HG02973 (cell line): ENCODE data around the gene PEX7.
"Not testable (repeated sequence)": the region's sequence is repeated elsewhere in the genome, so short reads cannot be mapped to it uniquely, and the experiment has no call there.

Source experiments
- ATAC-seq: cut with Tn5 transposase; IDR thresholded peaks from one replicate; pipeline ENCODE4 v1.9.1; 2021; ENCODE audit warnings: moderate library complexity; ENCODE audit not compliant: unreplicated experiment

Gene PEX7

GRCh38 chr6:136895901-136896300 lies 73.5 kb downstream of the PEX7 start:
- no peak for ATAC-seq

DNA sequence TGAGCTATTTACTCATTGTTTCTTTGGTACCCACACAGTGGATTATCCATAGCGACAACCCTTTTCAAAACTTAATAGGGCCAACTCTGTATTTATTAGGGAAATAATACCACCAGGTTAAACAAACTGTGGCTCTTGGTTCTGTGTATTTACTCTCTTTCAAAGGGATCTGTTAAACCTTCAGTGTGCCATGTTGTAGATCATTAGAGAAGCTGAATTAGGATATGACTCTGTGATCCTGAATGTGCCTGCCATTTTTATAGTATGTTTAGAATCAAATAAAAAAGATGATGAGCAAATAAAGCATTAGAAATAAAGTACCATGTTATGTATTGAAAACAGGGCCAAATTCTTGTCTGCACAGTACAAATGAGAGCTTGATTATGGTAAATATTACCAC lies 74.7 kb downstream of the PEX7 start:
- no peak for ATAC-seq

DNA sequence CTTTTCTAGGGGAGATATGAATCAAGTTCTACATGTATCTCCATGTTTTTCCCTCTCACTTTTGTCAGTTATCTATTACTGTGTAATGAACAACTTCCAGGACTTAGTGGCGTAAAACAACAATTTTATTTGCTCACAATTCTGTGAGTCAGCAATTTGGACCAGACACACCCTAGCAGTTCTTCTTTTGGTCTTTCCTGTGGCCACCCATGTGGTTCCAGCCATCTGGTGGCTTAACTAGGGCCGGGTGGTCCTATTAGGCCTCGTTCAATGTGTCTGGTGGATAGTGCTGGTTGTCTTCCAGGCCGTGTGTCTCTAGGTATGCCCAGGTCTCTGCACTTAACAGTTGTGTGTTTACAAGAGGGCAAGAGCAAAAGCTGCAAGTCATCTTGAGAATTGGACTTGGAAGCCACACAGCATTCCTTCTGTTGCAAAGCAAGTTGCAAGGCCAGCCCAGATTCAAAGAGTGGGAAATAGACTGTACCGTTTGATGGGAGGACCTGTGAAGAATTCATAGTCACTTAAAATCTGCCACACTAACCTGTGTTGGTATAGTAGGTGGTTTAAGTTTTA lies 78.9 kb downstream of the PEX7 start:
- ATAC-seq = no peak

DNA sequence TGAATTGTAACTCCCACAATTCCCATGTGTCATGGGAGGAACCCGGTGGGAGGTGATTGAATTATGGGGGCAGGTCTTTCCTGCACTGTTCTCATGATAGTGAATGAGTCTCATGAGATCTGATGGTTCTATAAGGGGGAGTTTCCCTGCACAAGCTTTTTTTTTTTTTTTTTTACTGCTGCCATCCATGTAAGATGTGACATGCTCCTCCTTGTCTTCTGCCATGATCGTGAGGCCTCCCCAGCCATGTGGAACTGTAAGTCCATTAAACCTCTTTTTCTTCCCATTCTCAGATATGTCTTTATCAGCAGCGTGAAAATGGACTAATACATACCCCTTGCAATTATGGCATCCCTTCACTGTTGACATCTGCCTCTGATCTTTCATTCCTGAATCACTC lies 82.1 kb downstream of the PEX7 start:
- ATAC-seq = not testable (repeated sequence)

- no peak for ATAC-seq
Measured at GRCh38 chr6:136914947-136915346, 92.6 kb downstream of the PEX7 start.

DNA sequence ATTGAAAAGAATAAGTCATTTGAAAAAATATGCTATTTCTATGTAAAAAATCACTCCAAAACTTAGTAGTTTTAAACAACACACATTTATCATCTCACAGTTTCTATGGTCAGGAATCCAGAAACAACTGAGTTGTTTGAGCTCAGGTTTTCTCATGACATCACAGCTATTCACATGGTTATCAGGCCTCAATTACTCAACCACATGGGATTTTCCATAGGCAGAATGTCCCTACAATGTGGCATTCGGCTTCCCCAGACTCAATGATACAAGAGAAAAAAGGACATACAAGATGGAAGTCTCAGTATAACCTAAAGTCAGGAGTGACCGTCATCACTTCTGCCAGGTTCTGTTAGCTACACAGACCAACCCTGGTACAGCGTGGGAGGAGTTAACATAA lies 96.3 kb downstream of the PEX7 start:
- ATAC-seq = no peak

GRCh38 chr6:136920216-136920615 lies 97.8 kb downstream of the PEX7 start:
- no peak for ATAC-seq

DNA sequence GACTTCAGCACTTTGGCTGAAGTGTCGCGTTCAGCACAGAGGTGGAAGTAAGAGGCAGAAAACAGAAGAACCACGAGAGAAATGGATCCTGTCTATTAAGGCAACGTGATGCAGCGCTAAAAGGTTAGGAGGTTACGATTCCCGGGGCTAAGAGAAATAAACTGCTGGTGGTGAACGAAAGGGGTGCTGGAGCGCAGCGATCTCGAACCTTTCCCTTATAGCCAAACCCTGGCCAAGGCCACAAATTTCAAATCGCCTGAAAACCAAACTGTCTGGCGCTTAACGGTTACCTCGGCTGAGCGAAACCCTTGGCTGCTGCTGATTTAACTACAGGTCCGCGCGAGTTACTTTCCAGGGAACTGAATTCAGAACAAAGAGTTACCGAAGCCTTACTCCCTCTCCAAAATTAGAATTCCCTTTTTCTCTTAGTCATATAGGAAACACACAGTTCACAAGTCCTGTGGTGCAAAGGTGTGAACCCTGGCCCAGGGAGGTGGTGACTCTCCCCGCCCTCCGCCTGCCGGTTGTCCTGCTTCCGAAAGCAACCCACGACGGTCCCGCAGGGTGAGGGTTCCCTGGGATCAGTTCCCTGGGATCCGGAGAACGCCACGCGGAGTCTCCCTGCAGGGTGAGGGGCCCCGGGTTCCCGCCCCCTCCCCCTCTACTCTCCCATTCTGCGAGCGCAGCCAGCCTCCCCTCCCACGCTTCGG lies 98.4 kb downstream of the PEX7 start:
- ATAC-seq = no peak

DNA sequence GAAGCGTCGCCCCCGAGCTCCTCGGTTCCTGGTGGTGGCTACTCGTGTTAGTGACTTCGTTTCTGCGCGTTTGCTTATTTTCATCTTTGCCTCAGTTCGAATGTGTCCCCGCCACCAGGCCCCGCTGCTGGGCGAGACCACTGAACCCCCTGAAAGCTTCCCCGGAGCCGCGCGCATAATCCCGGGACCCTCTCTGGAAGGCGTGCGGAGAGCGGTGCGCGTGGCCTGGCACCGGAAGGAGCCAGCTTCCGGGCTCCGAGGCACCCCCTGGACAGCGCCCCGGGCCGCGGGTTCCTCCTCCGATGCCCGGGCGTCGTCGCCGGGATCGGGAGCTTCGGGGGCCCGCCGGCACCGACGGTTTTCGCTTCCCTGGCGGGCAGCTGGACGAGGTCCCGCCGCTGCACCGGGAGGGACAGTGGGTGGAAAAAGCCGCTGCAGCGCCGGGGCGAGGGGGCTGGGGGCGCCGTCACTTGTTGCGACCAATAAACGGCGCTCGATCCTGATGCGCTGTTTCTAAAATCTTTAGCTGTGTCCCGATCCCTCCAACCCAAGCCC lies 99.1 kb downstream of the PEX7 start:
- ATAC-seq = no peak

- no peak for ATAC-seq
Measured at GRCh38 chr6:136921936-136922684, 99.7 kb downstream of the PEX7 start, which contains the start of gene SLC35D3. Gene SLC35D3, plus strand, starts transcription at chr6:136922301. Its CDS starts 128 bp downstream, at chr6:136922429.

DNA sequence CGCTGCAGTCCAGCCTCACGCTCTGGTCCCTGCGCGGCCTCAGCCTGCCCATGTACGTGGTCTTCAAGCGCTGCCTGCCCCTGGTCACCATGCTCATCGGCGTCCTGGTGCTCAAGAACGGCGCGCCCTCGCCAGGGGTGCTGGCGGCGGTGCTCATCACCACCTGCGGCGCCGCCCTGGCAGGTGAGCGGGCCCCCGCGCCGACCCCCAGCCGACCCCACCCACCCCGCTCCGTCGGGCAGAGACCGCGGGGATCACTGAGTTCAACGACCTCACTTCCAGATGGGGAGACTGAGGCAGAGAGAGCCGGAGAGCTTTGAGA lies 100.3 kb downstream of the PEX7 start:
- ATAC-seq = no peak

DNA sequence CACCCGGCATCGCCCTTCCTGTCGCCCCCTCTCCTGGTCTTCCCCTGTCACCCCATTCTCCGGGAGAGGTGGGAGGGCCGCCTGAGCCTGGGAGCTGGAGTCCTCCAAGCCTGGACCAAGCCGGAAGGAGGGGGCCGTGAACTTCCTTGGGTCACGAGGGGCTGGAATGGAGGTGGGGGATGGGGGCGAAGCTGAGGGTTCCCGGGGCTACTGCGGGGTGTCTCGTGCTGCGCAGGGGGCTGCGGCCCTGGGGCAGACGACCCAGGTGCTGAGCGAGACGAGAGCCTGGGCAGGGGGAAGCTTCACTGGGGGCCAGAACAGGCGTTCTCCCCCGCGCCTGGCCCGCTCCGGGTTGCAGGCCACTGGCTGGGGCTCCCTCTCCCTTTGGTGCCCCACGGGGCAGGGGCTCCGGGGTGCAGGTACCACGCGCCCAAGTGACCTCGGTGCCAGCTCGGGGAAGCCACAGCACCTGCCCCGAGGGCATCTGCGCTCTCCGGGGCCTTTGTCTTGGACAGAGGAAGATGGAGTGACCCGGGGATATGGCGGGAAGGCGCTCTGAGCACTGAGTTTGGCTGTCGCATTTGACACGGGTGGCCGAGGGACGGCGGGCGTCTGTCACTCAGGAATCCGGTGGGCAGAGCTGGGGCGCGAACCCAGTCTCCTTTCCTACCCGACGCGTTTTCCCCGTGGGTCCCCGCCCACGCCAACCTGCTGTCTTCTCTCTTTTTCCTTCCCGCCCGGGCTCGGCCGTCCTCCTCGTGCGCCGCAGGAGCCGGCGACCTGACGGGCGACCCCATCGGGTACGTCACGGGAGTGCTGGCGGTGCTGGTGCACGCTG lies 100.9 kb downstream of the PEX7 start:
- no peak for ATAC-seq

- no peak for ATAC-seq
Measured at GRCh38 chr6:136923954-136924673, 101.7 kb downstream of the PEX7 start.

DNA sequence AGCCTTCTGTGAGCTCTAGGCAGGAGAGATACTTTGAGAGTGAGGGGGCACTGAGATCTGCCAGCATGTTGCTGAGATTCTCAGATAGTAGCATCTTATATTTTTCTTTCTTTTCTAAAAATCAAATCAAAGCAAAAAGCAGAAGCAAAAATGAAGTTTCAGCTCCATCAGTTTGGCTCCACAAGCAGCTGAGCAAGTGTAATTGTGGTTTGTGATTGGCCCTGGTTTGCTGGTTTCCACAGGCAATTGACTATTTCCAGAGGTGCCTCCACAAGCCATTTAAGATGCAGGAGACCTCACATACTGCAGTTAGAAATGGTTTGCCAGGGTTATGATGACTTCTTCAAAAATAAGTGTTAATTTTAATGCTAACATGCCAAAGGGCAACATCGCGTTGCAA lies 104.0 kb downstream of the PEX7 start:
- ATAC-seq = no peak

- no peak for ATAC-seq
Measured at GRCh38 chr6:136927292-136927691, 104.9 kb downstream of the PEX7 start.

GRCh38 chr6:136930528-136930927 lies 108.1 kb downstream of the PEX7 start:
- ATAC-seq = no peak

GRCh38 chr6:136932599-136932998 lies 110.2 kb downstream of the PEX7 start:
- ATAC-seq = no peak

DNA sequence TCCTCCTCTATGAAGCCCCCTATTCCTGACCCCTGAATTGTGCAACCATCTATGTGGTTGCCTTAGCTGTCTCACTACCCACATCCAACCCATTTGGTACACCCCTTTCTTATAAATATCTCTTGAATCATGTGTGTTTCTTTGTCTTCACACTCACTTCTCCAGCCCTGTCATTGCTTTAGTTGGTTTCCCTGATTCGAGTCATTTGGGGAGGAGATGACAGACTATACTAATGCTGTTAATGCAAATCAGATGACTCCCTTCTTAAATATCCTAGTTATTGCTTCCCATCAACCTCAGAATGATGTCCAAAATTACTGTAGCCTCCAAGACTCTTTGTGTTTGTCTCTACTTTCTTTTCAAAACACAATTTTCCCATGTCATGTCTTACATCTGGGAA lies 122.7 kb downstream of the PEX7 start:
- no peak for ATAC-seq

DNA sequence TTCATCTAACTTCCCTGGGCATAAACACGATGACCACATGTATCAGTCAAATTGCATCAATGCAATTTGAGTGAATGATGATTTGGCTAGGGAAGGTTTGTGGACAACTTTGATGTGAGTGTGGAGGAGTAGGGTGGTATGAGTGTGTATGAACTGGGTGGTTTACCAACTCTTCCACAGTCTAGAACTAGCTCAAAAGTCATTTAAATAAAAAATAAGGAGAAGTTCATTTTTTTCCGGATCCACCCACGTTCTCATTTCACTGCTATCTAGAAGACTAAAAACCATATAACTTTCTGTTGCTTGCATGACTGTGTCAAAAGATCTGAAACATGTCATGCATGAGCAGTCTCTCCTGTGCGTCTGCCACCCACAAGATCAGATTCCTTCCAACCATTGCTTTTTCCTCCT lies 123.3 kb downstream of the PEX7 start:
- ATAC-seq = no peak

DNA sequence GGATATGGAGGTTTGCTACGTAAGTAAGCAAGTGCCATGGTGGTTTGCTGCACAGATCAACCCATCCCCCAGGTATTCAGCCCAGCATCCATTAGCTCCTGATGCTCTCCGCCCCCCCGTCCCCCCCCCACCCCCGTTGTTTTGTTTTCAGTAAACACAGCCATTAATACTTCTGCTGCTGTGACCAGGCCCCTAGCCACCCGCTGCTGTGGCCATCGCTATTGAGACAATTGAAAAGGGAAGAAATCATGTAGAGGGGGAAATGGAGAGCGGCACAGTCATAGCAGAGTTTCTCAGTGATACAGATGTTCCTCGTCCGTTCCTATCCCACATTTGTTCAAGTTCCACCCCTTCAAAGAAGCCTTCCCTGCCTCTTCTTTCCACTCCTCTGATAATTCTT lies 124.6 kb downstream of the PEX7 start:
- ATAC-seq = no peak
